Right lung (tissue), 5 donors: Measurements from ENCODE around the gene FAM149B1. TPM values are rescaled to one million over a fixed set of nuclear protein-coding genes. Genes with fewer than 3 reads are reported as not detected.
"Not testable (repeated sequence)": the region's sequence is repeated elsewhere in the genome, so short reads cannot be mapped to it uniquely, and the experiment has no call there.

ENCODE experiments used
- DNase-seq, 2 donors: peaks; one replicate each; pipeline ENCODE4 v3.0.0-alpha.2; 2013
- polyA plus RNA-seq, 5 donors: library from polyadenylated mRNA; unstranded; fragments of 120-200 nt; gene quantifications; one replicate each; pipeline versions ENCODE4 v1.2.1 to v1.2.3, GENCODE V29; 2013; ENCODE audit warnings: inconsistent platforms in 1 of 5, low replicate concordance in 1 of 5; ENCODE audit not compliant: insufficient read length in 5 of 5, insufficient read depth in 1 of 5

The FAM149B1 gene
- polyA plus RNA-seq, 5 donors = 31.2 to 61.9 (median 53.0) TPM

DNA sequence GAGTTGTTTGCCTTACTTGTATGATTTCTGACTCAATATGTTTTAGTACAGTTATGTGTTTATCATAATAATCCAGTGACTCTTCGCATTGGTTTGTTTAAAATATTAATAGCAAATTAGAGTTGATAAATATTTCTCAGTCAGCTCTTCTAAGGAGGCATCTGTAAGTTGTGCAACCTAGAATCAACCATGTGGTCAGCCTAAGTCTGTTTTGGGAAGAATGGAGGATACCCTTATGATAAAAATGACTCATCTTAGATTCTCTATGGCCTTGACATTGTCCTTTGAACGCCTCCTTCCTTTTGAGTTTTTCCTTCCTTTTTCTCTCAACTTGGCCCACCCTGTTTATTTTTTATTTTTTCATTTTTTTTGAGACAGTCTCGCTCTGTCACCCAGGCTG lies 60.3 kb downstream of the FAM149B1 start:
- DNase-seq = no peak

DNA sequence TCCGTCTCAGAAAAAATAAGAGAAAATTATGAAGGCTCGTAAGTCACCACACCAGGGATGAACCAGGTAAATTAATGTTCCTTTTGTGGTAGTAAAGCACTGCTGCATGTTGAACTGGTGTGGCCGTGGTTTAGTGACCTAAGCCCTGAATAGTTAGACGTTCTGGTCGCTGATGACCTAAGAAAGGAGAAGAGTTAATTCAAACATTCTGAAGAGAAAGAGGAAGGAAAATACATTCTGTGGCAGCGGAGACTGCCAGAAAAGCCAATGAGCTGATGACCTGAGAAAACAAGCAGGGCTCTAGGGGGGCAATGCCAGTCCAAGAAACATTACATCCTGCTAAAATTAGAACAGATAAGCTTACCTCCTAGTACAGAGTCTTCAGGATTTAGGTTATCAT lies 61.6 kb downstream of the FAM149B1 start:
- DNase-seq = no peak

DNA sequence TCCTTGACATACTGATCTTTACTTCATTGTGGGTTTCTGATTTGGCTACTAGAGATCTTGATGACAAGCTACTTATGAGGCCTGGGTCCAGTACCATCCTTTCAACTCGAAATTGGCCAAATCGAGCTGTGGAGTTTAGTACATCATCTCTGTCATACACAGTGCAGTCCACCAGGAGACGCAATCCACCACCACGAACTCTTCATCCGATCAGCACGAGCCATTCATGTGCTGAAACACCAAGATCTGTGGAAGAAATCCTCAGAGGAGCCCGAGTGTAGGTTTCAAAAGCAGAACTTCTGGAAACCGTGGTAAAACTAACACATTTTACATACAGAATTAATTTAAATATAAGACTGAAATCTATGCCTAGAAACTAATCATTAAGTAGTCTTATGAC lies 65.0 kb downstream of the FAM149B1 start:
- DNase-seq = no peak

DNA sequence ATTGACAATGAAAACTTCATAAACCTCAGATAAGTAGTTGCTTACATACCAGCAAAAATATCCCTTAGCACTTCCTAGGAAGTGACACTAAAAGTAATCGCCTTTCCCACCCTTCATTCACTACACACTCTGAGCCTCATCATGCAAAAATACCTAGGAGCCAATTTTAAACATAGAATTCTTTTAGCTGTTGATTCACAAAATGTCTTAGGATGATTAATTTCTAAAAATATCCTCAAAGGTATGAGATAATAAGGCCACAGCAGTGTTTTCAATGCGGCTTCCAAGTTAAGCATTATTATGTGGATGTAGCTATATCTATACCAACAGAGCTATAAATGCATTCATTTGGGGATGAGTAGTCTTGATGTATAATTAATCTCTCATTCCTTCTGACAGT lies 66.0 kb downstream of the FAM149B1 start:
- DNase-seq = no peak

DNA sequence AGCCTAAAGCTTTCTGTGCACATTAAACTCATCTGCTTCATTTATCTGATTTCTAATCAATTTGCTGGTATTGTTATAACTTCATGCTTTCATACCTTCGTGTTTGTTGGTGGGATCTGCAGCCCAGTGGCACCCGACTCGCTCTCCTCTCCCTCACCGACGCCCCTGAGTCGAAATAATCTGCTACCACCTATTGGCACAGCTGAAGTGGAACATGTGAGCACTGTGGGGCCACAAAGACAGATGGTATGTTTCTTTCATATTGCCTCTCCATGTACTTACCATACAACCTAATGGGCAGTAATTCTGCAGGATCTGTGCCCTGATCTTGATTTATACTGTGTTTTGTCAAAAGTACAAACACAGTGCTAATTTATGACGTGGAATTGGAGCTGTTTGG lies 66.8 kb downstream of the FAM149B1 start:
- DNase-seq = no peak

DNA sequence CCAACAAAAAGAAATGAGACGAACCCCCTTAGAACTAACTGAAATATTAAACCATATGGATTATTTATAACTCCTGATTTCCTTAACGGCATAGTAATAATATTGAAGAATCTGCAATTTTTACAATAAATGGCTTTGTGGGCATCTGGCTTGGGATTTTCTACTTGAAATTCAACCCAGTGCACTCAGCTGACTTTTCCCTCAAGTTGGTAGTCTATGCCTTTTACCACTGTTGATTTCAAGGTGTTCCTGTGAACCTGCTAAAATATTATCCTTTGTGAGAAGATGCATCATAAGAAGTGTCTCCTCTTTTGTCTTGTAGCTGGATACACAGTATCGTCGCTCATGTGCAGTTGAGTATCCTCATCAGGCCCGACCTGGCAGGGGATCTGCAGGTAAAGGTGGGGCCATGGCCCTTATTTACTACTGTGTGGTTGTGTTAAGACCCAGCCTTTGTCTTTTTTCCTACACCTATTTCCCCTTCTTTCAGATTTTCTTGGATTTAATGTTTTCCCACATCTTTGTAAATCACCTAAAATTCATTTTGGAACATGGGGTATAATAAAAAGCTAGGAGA lies 71.2 kb downstream of the FAM149B1 start:
- DNase-seq = no peak

DNA sequence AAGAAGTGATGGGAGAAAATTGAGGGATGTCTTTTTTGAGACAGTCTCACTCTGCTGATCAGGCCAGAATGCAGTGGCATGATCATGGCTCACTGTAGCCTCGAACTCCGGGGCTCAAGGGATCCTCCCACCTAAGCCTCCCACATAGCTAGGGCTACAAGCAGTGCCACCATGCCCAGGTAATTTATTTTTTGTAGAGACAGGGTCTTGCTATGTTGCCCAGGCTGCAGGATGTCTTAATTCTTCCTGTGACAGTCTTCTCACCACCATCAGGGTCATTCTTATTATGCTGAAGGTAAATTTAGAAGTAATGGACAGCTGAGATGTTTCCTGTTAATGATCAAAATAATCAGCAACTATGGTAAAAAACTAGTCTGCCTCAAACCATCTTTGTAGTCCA lies 72.0 kb downstream of the FAM149B1 start:
- DNase-seq = no peak

DNA sequence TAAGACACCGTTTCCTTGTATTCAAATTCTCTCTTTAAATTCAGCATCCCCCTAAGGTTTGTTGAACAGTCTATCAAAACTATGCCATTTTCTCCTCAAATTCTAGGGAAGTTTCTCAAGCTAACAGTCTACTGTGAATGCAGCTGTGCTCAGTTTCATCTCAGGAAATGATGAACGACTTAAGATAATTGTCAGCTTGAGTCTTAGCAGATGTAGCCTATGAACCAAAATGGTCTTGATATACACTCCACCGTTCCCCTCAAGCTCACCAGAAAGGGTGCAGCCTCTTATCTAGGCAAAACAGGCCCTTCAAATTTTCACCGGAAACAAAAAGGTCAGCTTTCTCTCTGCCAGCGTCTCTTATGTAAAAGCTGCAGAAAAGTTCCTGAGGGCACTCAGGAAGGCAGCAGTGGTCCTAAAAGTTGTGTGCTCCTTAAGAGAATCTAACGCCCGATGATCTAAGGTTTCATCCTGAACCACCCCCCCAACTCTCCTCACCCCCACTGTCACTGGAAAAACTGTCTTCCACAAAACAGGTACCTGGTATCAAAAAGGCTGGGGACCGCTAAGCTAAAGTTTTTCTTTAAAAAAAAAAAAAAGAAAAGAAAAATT lies 77.1 kb downstream of the FAM149B1 start:
- DNase-seq = no peak

DNA sequence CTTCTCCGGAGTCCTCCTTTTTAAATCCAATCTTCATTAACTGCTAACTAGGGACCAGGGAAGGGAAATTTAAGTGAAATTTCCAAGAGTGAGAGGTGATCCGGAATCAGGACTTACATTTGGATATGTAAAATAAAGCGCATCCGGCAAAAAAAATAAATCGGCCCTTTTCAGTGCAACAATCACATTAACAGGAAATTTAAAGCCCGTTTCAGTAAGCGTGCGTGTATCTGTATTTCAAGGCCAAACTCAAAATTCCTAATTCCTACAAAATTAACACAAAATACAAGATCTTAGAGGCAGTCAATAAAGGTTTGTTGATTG lies 78.4 kb downstream of the FAM149B1 start:
- no peak for DNase-seq

DNA sequence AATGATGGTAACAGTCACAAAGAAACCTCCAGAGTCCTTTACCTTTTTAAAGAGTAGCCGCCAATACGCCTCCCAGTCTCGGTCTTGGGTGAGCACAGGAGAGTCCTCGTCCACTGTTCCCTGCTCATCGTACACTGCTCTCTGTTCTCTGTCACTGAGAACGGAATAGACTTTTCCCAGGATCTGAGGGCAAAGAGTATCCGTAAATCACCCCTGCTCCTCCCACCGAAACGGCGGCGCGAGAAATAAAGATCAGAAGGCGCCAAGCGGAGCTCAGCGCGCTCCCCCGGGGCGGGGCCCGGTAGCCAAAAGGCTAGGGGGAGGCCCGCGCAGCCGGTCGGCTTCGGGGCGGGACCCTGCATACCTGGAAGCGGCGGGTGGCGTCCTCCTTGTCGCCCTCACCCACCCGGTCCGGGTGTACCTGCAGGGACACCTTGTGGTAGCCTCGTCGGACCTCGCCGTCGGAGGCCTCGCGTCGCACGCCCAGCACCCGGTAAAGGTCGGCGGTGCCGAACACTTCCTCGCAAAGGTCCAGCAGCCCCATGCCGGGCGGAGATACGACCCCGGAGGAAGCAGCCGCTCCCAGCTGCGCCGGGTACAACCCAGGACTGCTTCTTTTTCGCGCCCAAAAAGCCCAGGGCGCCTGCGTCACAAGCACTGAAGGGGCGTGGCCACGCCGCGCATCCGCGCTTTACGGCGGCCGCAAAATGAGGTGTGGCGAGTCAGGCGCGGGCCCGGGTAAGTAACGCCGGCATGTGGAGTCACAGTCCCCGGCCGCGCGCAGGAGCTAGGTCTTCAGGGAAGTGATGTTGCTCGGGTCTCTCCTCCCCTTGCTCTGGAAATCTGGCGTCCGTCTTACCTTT lies 79.0 kb downstream of the FAM149B1 start, which contains the start of gene DNAJC9:
Gene DNAJC9, minus strand, starts transcription at position 610 of the 863 bp plus-strand sequence. Its CDS starts 66 bp downstream, at position 544.
- peak; percentile 93 to 94 for DNase-seq

DNA sequence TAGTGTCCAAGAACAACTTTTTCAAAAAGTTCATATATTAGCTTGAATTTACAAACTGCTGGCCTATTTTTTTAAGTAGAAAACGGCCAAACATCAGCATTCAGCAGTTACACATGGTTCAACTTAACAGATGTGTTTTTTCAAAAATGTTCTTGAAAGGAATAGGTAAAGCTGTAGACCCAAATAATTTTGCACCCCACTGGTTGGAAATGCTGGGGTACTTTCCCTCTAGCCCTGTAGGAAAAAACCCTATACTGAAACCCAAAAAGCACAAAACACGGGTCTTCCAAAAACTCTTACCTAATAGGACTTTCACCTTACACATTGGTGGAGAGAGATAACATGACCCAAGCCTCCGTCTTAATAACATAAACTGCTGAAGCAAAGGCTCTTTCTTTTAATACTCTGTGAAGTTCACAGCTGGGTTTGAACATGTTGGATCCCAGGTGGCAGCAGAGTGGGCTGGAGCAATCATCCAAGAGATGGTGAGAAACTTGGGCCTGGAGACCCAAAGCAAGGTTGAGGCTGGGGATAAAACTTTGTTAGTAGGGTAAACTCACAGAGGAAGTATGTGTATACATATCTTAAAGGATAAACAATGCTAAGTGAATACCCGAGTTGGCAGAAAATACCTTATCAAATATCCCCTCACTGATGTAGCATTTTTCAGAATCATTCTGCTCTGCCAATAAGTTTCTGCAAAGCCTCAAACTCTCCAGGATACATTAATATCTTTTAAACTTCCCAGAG lies 79.8 kb downstream of the FAM149B1 start:
- DNase-seq = no peak

DNA sequence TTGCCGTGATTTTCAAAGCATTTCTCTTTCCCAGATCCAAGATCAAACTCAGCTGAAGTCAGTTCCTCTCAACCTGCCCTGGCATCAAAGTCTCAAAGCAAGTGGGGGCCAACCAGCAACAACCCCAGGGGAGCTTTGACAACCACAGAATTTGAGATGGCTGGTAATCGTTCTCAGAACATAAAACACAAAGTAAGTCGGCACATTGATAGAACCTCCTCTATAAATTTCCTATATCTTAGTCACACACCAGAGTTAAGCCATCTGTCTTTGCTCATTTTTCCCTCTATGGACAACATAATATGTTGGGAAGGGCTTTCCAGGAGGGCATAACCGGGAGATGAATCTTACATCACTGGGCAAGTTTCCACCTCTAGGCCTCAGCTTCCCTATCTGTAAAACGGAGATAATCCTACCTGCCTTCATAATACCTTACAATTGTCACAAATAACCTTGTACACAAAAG lies 80.4 kb downstream of the FAM149B1 start:
- no peak for DNase-seq

DNA sequence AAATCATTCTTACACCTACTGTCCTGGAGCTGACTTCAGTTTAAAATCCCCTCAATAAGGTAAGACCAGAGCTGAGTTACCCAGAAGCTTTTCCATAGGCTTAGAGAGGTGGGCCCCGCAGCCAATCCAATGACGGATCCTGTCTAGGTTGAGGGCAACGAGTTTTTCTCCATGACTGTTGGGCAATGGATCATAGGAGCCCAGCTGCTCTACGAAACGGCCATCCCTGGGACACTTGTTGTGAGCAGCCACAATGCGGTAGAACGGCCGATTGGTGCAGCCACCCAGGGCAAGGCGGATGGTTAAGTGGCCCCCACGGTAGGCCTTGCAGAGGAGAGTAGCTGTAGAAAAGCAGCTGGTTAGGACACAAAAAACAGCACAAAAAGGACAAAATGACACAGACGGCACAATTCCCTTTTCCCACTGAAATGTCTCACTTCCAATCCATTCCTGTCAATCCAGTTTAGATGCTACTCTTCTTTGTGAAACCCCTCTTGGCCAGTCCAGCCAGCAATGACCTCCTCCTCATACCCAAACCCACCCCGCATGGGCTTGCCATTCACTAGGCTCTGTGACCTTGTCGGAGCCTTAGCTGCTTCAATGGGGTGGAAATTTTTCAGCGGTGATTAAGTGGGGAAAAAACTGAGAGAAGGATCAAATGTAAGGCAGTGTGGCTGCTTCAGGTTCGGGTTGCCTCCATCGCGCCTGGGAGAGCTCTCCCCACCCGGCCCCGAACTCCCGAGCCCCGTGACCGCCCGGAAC lies 83.9 kb downstream of the FAM149B1 start:
- DNase-seq = no peak

DNA sequence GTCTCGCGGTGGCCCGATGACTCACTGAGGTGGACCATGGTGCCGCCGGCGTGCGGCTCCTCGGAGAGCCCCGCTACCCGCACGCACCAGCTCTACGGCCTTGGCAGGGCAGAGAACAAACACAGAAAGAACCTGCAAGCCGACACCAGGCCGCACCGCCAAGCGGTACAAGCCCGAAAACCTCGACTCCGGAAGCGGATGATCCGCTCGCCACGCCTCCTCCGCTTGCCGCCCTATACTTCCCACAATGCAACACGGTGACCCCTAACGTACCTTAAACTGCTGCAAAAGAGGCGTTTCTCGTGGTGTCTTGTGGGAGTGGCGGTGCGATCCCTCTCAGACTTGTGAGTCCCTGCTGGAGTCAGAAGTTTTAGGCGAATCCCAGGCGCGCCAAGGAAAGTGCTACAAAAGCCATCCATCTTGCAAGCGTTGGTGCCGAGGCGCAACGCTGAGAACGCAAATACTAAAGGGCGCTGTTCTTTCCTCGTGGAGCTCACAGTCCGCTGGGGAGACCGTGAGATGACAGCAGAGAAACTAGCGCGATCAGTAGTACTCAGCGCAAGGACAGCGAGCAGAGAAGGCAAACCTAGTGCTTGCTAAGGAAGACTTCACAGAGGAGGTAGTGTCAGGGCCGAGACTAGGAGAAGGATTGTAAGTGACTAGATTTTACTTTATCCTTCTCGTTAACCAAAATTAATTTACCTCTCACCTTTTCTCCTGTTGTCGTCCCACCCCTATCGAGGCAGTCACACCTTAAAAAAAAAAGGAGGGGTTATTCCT lies 84.7 kb downstream of the FAM149B1 start, which contains the start of gene MRPS16:
Gene MRPS16, minus strand, starts transcription at position 200 of the 780 bp plus-strand sequence. Its CDS starts 162 bp downstream, at position 38.
- DNase-seq = peak; percentile 92 to 95

DNA sequence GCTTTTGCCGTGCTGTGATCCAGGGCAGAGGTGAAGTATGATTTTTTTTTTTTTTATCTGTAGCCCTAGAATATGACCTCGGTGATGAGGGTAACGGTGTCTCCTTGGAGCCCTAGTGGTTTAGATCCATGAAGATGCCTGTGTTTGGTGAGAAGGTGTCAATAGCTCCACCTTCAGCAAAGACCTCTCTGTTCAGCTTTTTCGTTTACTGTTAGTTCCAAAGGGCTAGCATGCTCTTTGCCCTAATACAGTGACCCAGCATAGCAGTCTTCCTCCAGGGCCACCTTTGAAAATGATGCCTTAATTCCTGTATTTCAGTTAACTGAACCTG lies 85.3 kb downstream of the FAM149B1 start:
- DNase-seq = no peak

DNA sequence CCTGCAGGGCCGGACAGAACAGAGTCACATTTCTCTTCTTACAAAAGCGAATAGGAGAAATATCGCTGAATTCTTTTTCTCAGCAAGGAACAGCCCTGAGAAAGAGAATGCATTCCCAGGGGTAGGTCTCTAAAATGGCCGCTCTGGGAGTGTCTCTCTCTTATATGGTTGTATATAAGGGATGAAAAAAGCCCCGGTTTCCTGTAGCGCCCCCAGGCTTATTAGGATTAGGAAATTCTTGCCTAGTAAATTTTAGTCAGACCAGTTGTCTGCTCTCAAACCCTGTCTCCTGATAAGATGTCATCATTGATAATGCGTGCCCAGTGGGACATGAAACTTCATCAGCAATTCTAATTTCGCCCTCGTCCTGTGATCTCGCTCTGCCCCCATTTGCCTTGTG lies 90.7 kb downstream of the FAM149B1 start:
- not testable (repeated sequence) for DNase-seq

DNA sequence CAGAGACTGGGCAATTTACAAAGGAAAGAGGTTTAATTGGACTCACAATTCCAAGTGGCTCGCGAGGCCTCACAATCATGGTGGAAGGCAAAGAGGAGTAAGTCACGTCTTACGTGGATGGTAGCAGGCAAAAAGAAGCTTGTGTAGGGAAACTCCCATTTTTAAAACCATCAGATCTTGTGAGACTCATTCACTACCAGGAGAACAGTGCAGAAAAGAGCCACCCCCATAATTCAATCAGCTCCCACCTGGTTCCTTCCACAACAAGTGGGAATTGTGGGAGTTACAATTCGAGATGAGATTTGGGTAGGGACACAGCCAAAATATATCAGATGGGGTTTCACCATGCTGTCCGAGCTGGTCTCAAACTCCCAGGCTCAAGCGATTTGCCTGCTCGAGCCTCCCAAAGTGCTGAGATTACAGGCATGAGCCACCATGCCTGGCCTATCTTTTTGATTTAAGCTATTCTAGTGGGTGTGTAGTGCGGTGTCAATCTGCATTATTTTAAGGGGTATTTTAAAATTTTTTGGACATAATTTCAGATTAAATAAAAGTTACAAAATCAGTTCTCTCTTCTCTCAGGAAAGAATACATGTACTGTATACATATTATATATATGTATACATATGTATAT lies 93.6 kb downstream of the FAM149B1 start:
- DNase-seq = no peak

DNA sequence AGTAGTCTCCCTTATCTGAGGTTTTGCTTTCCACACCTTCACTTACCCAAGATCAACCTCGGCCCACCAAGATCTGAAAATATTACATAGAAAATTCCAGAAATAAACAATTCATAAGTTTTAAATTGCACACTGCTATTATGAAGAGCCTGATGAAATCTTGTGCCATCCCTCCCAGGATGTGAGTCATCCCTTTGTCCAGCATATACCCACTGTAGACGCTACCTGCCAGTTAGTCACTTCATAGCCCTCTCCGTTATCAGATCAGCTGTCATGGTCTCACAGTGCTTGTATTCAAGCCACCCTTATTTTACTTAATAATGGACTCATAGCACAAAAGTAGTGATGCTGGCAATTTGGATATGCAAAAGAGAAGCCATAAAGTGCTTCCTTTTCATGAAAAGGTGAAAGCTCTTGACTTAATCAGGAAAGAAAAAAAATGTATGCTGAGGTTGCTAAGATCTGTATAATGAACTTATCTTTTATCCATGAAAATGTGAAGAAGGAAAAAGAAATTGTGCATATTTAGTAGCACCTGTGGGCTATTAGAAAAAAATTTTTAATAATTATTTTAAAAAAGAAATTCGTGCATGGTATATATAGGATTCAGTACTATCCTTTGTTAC lies 94.3 kb downstream of the FAM149B1 start:
- DNase-seq = no peak

DNA sequence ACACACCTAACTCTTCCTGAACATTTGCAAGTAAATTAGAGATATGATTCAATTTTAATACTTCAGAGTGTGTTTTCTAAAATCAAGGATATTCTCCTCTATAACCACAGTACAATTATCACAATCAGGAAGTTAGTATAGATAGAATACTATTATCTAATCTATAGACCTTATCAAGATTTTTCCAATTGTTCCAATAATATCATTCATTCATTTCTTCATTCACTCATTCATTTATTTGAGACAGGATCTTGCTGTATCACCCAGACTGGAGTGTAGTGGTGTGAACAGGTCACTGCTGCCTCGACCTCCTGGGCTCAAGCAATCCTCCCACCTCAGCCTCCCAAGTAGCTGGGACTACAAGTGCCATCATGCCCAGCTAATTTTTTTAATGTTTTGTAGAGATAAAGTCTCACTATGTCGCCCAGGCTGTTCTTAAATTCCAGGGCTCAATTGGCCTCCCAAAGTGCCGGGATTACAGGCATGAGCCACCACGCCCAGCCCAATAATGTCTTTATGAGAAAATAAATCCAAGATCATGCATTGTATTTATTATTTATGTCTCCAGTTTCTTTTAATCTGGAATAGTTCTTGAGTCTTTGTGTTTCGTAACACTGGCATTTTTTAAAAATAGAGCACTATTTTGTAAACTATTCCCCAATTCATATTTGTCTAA lies 95.1 kb downstream of the FAM149B1 start:
- no peak for DNase-seq
